HepG2 (cell line): ENCODE results near the gene CMC1. TPM values are rescaled to one million over a fixed set of nuclear protein-coding genes. Genes with fewer than 3 reads are reported as not detected.

Source experiments
- BCL3 ChIP-seq: sonication (generic); formaldehyde crosslinking; IDR thresholded peaks from 2 replicates; pipeline ENCODE4 v1.5.1; 2020; ENCODE audit warnings: mild to moderate bottlenecking, missing genetic modification reagents, moderate library complexity
- ERF ChIP-seq: IDR thresholded peaks from 2 replicates; pipeline ENCODE4 v1.6.1; 2018; ENCODE audit warnings: missing biosample characterization, missing genetic modification reagents
- HBP1 ChIP-seq: IDR thresholded peaks from 2 replicates; pipeline ENCODE4 v1.6.1; 2016; ENCODE audit warnings: low read depth, control low read depth
- PBX2 ChIP-seq: IDR thresholded peaks from 2 replicates; pipeline ENCODE4 v1.6.1; 2016; ENCODE audit warnings: control low read depth
- POGZ ChIP-seq: sonication (generic); formaldehyde crosslinking; IDR thresholded peaks from 2 replicates; pipeline ENCODE4 v1.4.0; 2020; ENCODE audit warnings: mild to moderate bottlenecking, missing genetic modification reagents
- POLR2A ChIP-seq, 2 experiments: IDR thresholded peaks; 2 replicates each; pipeline ENCODE4 v1.6.1; 2011; ENCODE audit warnings: low read depth in 2 of 2, low read length in 2 of 2, mild to moderate bottlenecking in 1 of 2, moderate library complexity in 1 of 2; ENCODE audit not compliant: insufficient read depth in 1 of 2
- SALL2 ChIP-seq: sonication (generic); formaldehyde crosslinking; IDR thresholded peaks from 2 replicates; pipeline ENCODE4 v1.8.1; 2023; ENCODE audit warnings: mild to moderate bottlenecking, missing genetic modification reagents, inconsistent platforms
- SATB2 ChIP-seq: sonication (generic); formaldehyde crosslinking; IDR thresholded peaks from 2 replicates; pipeline ENCODE4 v1.5.0; 2020; ENCODE audit warnings: missing genetic modification reagents
- TEAD2 ChIP-seq: sonication (generic); formaldehyde crosslinking; IDR thresholded peaks from 2 replicates; pipeline ENCODE4 v1.9.0; 2021; ENCODE audit warnings: missing genetic modification reagents
- YEATS4 ChIP-seq: sonication (generic); formaldehyde crosslinking; IDR thresholded peaks from 2 replicates; pipeline ENCODE4 v1.4.0; 2020; ENCODE audit warnings: missing genetic modification reagents, borderline replicate concordance
- ZBTB46 ChIP-seq: sonication (generic); formaldehyde crosslinking; IDR thresholded peaks from 2 replicates; pipeline ENCODE4 v1.4.0; 2020; ENCODE audit warnings: mild to moderate bottlenecking, missing genetic modification reagents, borderline replicate concordance
- ZKSCAN8 ChIP-seq: IDR thresholded peaks from 2 replicates; pipeline ENCODE4 v1.6.1; 2016; ENCODE audit warnings: borderline replicate concordance, missing genetic modification reagents, missing compliant biosample characterization
- ZNF10 ChIP-seq: sonication (generic); formaldehyde crosslinking; IDR thresholded peaks from 2 replicates; pipeline ENCODE4 v1.4.0; 2020; ENCODE audit warnings: mild to moderate bottlenecking, low read depth, missing genetic modification reagents, borderline replicate concordance
- ZNF17 ChIP-seq: sonication (generic); formaldehyde crosslinking; IDR thresholded peaks from 2 replicates; pipeline ENCODE4 v1.5.0; 2020; ENCODE audit warnings: mild to moderate bottlenecking, missing genetic modification reagents
- ZNF605 ChIP-seq: sonication (generic); formaldehyde crosslinking; IDR thresholded peaks from 2 replicates; pipeline ENCODE4 v1.8.0; 2022; ENCODE audit warnings: mild to moderate bottlenecking, missing genetic modification reagents
- polyA plus RNA-seq, 8 experiments: library from polyadenylated mRNA; depleted of rRNA in 3 of 8; stranded (reverse) in 7 of 8; unstranded in 1 of 8; fragments of >200 nt; fragmentation: Illumina TruSeq in 4 of 8; extraction: Trizol in 4 of 8; gene quantifications; 2 replicates each; pipeline versions ENCODE4 v1.2.1 to v1.2.3, GENCODE V29; 2011 to 2016; ENCODE audit warnings: low read depth in 4 of 8, missing spikeins in 1 of 8, mixed read lengths in 1 of 8; ENCODE audit not compliant: insufficient read depth in 1 of 8
- total RNA-seq, 5 experiments: library from RNA; depleted of rRNA; stranded (reverse); fragments of >200 nt; fragmentation: Illumina TruSeq; extraction: Trizol; gene quantifications; 2 replicates each; pipeline ENCODE4 v1.2.3, GENCODE V29; 2016; ENCODE audit warnings: low read depth in 1 of 5
- TF ChIP-seq, protein P1 (sequence below): sonication (generic); formaldehyde crosslinking; IDR thresholded peaks from 2 replicates; pipeline ENCODE4 v1.5.0; 2020; ENCODE audit warnings: mild to moderate bottlenecking, missing genetic modification reagents
- TF ChIP-seq, protein P2 (sequence below): sonication (generic); formaldehyde crosslinking; IDR thresholded peaks from 2 replicates; pipeline ENCODE4 v1.8.0; 2023; ENCODE audit warnings: mild to moderate bottlenecking, missing genetic modification reagents

CMC1 gene
- total and polyA plus RNA-seq, 2 of the 13 experiments (the other 11 are each of a cell fraction or from before 2014, with no cell fraction given) = 22.1 to 29.5 TPM

DNA sequence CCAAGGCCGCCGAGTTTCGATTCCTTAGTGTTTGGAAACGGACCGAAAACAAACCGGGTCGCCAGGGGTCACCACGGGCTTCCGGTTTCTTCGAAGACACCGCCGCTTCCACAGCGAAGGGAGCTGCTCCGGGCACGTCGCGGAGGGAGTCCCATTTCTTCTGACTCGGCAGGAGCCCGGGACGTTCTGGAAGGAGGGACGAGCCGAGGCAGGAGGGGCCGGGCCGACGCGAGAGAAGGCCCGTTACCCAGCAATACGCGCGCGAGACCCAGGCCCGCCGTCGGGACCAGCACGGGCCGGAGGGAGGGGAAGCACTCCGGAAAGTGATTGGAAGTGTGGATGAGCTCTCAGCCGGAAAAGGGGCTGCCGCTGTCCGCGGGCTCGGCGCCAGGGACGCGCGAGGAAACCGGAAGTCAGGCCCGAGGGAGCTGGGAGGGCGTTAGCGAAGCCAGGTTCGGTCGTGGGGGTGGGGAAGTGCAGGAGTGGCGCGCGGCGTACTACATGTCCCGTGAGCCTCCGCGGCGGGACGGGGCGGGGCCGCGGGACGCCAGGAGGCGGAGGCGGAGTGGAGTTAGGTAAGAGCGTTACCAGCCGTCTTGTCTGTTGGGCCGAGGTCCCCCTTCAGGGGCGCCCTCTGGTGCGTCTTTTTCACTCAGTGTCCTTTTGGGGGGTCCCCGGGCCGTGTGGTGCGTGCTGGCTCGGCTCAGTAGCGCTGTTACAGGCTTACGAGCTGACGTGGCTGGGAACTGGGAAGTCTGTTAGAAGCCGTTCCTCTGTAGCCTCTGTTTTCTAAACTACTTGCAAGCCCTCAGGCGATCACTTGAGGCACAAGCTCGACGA, 107.4 kb downstream of the CMC1 start, which contains the start of the genes AZI2 and ZCWPW2 (continued):
- TF ChIP-seq ZBTB46 (CRISPR knock-in tag) (no peak), TEAD2 (CRISPR knock-in tag) (no peak), ZNF10 (CRISPR knock-in tag) (no peak), POLR2A (IDR thresholded peaks at IDR 0.05; ENCODE audit: insufficient read depth in 1 of 2, low read depth in 2 of 2, low read length in 2 of 2) (peak; percentile 73 to 75), SALL2 (CRISPR knock-in tag) (peak; percentile 89), YEATS4 (CRISPR knock-in tag) (peak; percentile 85), ERF (CRISPR knock-in tag) (0 out of 2 replicates have a peak, but pooled peaks have one; percentile 56), PBX2 (CRISPR knock-in tag) (no peak), ZNF605 (CRISPR knock-in tag) (peak; percentile 92), BCL3 (CRISPR knock-in tag) (peak; percentile 89; the same call in 1 of the 2 replicates), HBP1 (CRISPR knock-in tag) (0 out of 2 replicates have a peak, but pooled peaks have one; percentile 49), ZNF17 (CRISPR knock-in tag) (no peak), SATB2 (CRISPR knock-in tag) (0 out of 2 replicates have a peak, but pooled peaks have one; percentile 60), ZKSCAN8 (CRISPR knock-in tag) (no peak; the same call in 1 of the 2 replicates), POGZ (CRISPR knock-in tag) (peak; percentile 88)
- TF ChIP-seq, protein P1, sequence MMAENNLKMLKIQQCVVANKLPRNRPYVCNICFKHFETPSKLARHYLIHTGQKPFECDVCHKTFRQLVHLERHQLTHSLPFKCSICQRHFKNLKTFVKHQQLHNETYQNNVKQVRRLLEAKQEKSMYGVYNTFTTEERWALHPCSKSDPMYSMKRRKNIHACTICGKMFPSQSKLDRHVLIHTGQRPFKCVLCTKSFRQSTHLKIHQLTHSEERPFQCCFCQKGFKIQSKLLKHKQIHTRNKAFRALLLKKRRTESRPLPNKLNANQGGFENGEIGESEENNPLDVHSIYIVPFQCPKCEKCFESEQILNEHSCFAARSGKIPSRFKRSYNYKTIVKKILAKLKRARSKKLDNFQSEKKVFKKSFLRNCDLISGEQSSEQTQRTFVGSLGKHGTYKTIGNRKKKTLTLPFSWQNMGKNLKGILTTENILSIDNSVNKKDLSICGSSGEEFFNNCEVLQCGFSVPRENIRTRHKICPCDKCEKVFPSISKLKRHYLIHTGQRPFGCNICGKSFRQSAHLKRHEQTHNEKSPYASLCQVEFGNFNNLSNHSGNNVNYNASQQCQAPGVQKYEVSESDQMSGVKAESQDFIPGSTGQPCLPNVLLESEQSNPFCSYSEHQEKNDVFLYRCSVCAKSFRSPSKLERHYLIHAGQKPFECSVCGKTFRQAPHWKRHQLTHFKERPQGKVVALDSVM (CRISPR knock-in tag) = peak; percentile 47
- TF ChIP-seq, protein P2, sequence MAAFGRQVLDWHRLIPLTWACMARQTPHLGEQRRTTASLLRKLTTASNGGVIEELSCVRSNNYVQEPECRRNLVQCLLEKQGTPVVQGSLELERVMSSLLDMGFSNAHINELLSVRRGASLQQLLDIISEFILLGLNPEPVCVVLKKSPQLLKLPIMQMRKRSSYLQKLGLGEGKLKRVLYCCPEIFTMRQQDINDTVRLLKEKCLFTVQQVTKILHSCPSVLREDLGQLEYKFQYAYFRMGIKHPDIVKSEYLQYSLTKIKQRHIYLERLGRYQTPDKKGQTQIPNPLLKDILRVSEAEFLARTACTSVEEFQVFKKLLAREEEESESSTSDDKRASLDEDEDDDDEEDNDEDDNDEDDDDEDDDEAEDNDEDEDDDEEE (CRISPR knock-in tag) = no peak
